Vagina (tissue), 2 donors: ENCODE data around the gene GNG13. TPM values are rescaled to one million over a fixed set of nuclear protein-coding genes. Genes with fewer than 3 reads are reported as not detected.

ENCODE experiments used
- DNase-seq, 2 donors: peaks; one replicate each; pipeline ENCODE4 v3.0.0-alpha.2; 2017; ENCODE audit errors: extremely low spot score in 2 of 2
- H3K27ac ChIP-seq: fragments of 200-600 bp; sonication (generic); one replicate; pipeline ENCODE4 v1.5.1; 2019
- H3K27me3 ChIP-seq: fragments of 200-600 bp; sonication (generic); one replicate; pipeline ENCODE4 v1.5.1; 2019
- H3K36me3 ChIP-seq, 2 donors: fragments of 200-600 bp; sonication (generic); one replicate each; pipeline ENCODE4 v1.5.1; 2017 to 2019
- H3K4me1 ChIP-seq: fragments of 200-600 bp; sonication (generic); one replicate; pipeline ENCODE4 v1.5.1; 2019
- H3K4me3 ChIP-seq, 2 donors: fragments of 200-600 bp; sonication (generic); 1 replicate in 1 of 2; 2 replicates in 1 of 2; pipeline ENCODE4 v1.5.1; 2016 to 2019
- H3K9me3 ChIP-seq: fragments of 200-600 bp; sonication (generic); one replicate; pipeline ENCODE4 v1.5.1; 2019
- POLR2A ChIP-seq, 2 donors: fragments of 450-650 bp; IDR thresholded peaks; one replicate each; pipeline ENCODE4 v1.6.1; 2017; ENCODE audit warnings: antibody characterized with exemption in 2 of 2, mild to moderate bottlenecking in 2 of 2, moderate library complexity in 2 of 2
- POLR2AphosphoS5 ChIP-seq, 2 donors: sonication (generic); formaldehyde crosslinking; IDR thresholded peaks; one replicate each; pipeline ENCODE4 v1.9.0; 2017; ENCODE audit warnings: antibody characterized with exemption in 2 of 2, mild to moderate bottlenecking in 2 of 2, low read depth in 1 of 2; ENCODE audit not compliant: insufficient read depth in 1 of 2
- intact Hi-C: fragments of 100-400 bp; cut with DNase I; formaldehyde crosslinking; loops from one replicate; pipeline ENCODE4 v1.15.1; 2023
- total RNA-seq: library from RNA; depleted of rRNA; stranded (reverse); fragments of >200 nt; gene quantifications from one replicate; pipeline ENCODE4 v1.2.3, GENCODE V29; 2016
- TF ChIP-seq, protein P1 (sequence below), 3 experiments: fragments of 450-650 bp in 2 of 3; fragments of 200-600 bp in 1 of 3; sonication (generic) in 1 of 3; IDR thresholded peaks; one replicate each; pipeline ENCODE4 v1.5.1; 2017 to 2019; ENCODE audit warnings: antibody characterized with exemption in 3 of 3, mild to moderate bottlenecking in 2 of 3, moderate library complexity in 2 of 3

GNG13 gene
- total RNA-seq, 1 donor from 2014 or later: not detected

DNA sequence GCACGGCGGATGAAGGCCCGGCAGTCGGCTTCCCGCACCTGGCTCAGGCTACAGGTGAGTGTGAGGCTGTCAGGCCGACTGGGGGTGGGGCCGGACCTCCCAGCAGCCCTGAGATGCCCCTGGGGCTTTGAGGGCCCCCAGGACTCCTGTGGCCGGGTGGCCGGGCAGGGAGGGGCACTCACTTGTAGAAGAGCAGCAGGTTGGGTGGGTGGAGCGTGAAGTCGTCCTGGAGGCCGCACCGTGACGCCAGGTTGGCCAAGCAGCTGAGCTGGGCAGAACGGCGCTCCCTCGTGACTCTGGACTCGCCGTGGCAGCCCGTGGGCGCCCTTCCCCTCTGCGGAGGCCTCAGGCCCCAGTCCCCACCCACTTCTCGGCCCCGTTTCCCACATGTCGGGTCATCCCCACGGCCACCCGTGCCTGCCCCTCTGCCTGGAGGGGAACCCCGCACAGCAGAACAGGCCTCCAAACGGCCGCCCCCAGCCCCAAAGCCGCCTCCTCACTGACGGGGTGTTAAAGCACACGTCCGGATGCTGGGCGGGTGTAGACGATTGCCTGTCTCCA, 25.2 kb downstream of the GNG13 start:
- intact Hi-C loops: no loop called here
- TF ChIP-seq POLR2AphosphoS5 (IDR thresholded peaks at IDR 0.05; ENCODE audit: insufficient read depth in 1 of 2, low read depth in 1 of 2) (no peak), POLR2A (IDR thresholded peaks at IDR 0.05) (no peak)
- TF ChIP-seq, protein P1, sequence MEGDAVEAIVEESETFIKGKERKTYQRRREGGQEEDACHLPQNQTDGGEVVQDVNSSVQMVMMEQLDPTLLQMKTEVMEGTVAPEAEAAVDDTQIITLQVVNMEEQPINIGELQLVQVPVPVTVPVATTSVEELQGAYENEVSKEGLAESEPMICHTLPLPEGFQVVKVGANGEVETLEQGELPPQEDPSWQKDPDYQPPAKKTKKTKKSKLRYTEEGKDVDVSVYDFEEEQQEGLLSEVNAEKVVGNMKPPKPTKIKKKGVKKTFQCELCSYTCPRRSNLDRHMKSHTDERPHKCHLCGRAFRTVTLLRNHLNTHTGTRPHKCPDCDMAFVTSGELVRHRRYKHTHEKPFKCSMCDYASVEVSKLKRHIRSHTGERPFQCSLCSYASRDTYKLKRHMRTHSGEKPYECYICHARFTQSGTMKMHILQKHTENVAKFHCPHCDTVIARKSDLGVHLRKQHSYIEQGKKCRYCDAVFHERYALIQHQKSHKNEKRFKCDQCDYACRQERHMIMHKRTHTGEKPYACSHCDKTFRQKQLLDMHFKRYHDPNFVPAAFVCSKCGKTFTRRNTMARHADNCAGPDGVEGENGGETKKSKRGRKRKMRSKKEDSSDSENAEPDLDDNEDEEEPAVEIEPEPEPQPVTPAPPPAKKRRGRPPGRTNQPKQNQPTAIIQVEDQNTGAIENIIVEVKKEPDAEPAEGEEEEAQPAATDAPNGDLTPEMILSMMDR (IDR thresholded peaks at IDR 0.05): no peak
- no peak overlapping the region for H3K27ac ChIP-seq
- H3K4me1 ChIP-seq: no peaks in the 10 kb centered on the region
- no peaks in the 10 kb centered on the region for H3K36me3 ChIP-seq
- no peak for DNase-seq
- no peaks in the 10 kb centered on the region for H3K27me3 ChIP-seq
- H3K9me3 ChIP-seq: no peaks in the 10 kb centered on the region
- H3K4me3 ChIP-seq: no peak overlapping the region

DNA sequence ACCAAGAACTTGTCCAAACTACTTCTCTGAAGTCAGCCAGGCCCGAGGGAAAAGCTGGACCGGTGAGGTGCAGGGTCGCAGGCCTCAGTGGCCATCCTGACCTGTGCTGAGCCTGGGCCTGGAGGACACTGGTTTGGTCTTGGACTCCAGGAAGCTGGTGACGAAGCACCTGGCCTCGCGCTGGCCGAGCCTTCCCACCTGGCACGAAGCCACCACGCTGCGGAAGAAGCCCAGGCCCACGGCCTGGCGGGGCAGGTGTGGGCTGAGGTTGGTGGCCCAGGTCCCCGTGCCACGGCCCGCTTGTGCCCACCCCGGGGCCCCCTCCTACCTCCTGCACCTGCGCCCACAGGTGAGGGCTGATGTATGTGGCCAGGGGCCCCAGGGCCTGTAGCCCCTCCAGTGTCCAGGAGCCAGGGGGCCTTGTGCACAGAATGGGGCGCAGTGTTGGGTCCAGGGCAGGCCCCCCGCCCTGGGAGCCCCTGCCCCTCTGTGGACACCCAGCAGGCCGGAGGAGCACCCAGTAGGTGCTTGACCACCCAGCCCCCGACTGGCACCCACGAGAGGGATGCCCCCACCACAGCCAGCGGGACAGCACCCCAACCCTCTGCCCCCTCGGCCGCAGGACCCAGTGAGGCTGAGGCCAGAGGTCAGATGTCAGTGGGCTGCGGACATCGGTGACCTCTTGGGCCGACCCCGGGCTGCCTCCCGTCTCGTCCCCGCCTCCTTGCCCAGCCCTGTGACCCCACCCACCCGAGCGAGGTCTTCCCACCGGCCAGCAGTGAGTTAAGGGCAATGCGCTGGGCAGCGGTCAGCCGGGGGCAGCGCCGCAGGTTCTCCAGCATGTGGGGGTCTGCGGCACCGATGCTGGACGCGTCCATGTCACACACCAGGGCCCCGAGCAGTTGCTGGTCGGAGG, 26.2 kb downstream of the GNG13 start:
- H3K27me3 ChIP-seq: no peaks in the 10 kb centered on the region
- H3K4me3 ChIP-seq: no peak overlapping the region
- no peak overlapping the region for H3K27ac ChIP-seq
- H3K36me3 ChIP-seq: no peaks in the 10 kb centered on the region
- intact Hi-C loops: no loop called here
- H3K9me3 ChIP-seq: no peaks in the 10 kb centered on the region
- no peak for DNase-seq
- no peak for TF ChIP-seq POLR2A (IDR thresholded peaks at IDR 0.05)
- TF ChIP-seq, protein P1 (IDR thresholded peaks at IDR 0.05): no peak
- no peak for TF ChIP-seq POLR2AphosphoS5 (IDR thresholded peaks at IDR 0.05; ENCODE audit: insufficient read depth in 1 of 2, low read depth in 1 of 2)
- H3K4me1 ChIP-seq: no peaks in the 10 kb centered on the region

GRCh38 chr16:772959-773358, 27.6 kb downstream of the GNG13 start:
- TF ChIP-seq POLR2A (IDR thresholded peaks at IDR 0.05) (no peak), POLR2AphosphoS5 (IDR thresholded peaks at IDR 0.05; ENCODE audit: insufficient read depth in 1 of 2, low read depth in 1 of 2) (no peak)
- TF ChIP-seq, protein P1 (IDR thresholded peaks at IDR 0.05): no peak
- no peaks in the 10 kb centered on the region for H3K36me3 ChIP-seq
- no peak for DNase-seq

GRCh38 chr16:770411-770810, 30.1 kb downstream of the GNG13 start:
- no peak for TF ChIP-seq POLR2AphosphoS5 (IDR thresholded peaks at IDR 0.05; ENCODE audit: insufficient read depth in 1 of 2, low read depth in 1 of 2)
- TF ChIP-seq POLR2A (IDR thresholded peaks at IDR 0.05): no peak
- TF ChIP-seq, protein P1 (IDR thresholded peaks at IDR 0.05): no peak

More at GRCh38 chr16:772959-773358, 27.6 kb downstream of the GNG13 start:
- Histone ChIP-seq H3K9me3 (no peaks in the 10 kb centered on the region), H3K27ac (no peak overlapping the region), H3K4me1 (no peaks in the 10 kb centered on the region), H3K4me3 (no peak overlapping the region), H3K27me3 (no peaks in the 10 kb centered on the region)
- intact Hi-C loops: loop anchor here (1.0 kb wide), 1 partner anchor 317 kb away; no protein-coding TSS in a partner anchor

GRCh38 chr16:769934-770333, 30.6 kb downstream of the GNG13 start:
- intact Hi-C loops: no loop called here
- Histone ChIP-seq H3K4me1 (no peaks in the 10 kb centered on the region), H3K4me3 (no peak overlapping the region), H3K9me3 (no peaks in the 10 kb centered on the region), H3K36me3 (no peaks in the 10 kb centered on the region), H3K27me3 (no peaks in the 10 kb centered on the region), H3K27ac (no peak overlapping the region)
- TF ChIP-seq POLR2AphosphoS5 (IDR thresholded peaks at IDR 0.05; ENCODE audit: insufficient read depth in 1 of 2, low read depth in 1 of 2) (no peak), POLR2A (IDR thresholded peaks at IDR 0.05) (no peak)
- TF ChIP-seq, protein P1 (IDR thresholded peaks at IDR 0.05): no peak
- no peak for DNase-seq

More at GRCh38 chr16:770411-770810, 30.1 kb downstream of the GNG13 start:
- no peak overlapping the region for H3K4me3 ChIP-seq
- H3K27me3 ChIP-seq: no peaks in the 10 kb centered on the region
- intact Hi-C loops: no loop called here
- no peaks in the 10 kb centered on the region for H3K9me3 ChIP-seq
- no peak overlapping the region for H3K27ac ChIP-seq
- no peaks in the 10 kb centered on the region for H3K36me3 ChIP-seq
- no peaks in the 10 kb centered on the region for H3K4me1 ChIP-seq
- no peak for DNase-seq
